HG03060 (cell line): ENCODE results near the gene JPH2.

Experiments used
- ATAC-seq: cut with Tn5 transposase; IDR thresholded peaks from one replicate; pipeline ENCODE4 v1.9.1; 2021; ENCODE audit warnings: low read depth, moderate number of reproducible peaks; ENCODE audit not compliant: unreplicated experiment

Gene JPH2

DNA sequence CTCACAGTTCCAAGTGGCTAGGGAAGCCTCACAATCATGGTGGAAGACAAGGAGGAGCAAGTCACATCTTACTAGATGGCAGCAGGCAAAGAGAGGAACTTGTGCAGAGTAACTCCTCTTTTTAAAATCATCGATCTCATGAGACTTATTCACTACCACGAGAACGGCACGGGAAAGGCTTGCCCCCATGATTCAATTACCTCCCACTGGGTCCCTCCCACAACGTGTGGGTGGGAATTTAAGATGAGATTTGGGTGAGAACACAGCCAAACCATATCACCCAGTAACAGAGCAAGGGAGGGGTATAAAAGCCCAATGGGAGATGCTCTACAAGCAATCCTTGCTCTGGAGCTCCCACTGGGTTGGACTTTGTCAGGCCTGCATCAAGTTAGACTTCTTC is 80.4 kb downstream of the JPH2 start:
- no peak for ATAC-seq

DNA sequence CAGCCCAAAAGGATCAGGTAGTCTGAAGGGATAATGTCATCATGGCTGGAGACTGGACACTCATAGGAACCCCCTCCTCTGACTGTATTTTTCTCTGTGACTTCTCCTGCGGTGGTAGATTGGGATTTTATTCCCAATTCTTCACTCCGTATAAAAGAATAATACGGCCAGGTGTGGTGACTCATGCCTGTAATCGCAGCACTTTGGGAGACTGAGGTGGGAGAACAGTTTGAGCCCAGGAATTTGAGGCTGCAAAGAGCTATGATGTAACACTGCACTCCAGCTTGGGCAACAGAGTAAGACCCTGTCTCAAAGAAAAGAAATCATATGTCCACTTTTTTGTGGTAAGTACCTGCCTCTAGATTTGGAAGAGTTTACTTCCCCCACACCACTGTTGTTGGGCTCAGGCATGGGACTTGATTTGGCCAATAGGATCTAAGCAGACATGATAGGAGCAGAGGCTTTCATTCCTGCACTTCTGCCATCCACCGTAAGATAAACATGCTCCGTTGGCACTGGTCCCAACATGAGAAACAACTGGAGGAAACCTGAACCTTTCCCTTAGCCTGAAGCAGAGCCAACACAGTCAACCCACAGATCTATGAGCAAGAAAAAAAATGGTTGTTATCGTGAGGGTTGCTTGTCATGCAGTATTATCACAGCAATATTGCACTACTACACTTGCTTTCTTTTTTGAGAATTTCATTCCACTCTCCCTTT is 82.0 kb downstream of the JPH2 start:
- ATAC-seq: no peak

DNA sequence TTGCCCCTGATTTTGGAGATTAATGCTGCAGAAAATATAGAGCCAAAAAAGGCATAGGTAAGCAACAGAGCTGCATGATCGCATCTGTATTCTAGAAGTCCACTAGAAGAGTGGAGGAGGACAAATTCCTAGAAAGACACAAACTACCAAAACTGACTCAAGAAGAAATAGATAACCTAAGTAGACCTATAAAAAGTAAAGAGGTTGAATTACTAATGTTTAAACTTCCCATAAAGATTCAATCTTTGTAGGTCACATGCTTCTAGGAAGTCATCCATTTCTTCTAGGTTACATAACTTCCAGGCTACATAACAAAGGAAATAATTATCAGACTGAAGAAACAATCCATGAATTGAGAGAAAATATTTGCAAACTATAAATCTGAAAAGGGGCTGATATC is 84.4 kb downstream of the JPH2 start:
- ATAC-seq: no peak

DNA sequence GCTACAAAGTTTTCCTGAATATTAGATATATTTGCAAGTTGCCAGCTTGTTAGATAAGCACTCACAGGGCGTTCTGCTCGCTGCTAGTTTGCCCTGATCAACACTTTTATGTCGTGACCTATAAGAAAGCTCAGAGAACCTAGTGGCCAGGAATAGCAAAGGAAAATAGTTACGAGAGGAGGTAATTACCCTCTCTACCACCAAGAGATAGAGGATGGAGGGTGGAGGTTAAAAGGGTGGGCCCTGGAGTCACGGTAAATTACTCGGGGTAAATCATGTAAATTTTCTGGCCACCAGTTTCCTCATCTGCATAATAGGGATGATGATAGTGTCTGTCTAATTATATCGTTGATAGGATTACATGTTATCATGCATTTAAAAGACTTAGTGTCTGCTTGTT is 87.2 kb downstream of the JPH2 start:
- ATAC-seq: no peak

DNA sequence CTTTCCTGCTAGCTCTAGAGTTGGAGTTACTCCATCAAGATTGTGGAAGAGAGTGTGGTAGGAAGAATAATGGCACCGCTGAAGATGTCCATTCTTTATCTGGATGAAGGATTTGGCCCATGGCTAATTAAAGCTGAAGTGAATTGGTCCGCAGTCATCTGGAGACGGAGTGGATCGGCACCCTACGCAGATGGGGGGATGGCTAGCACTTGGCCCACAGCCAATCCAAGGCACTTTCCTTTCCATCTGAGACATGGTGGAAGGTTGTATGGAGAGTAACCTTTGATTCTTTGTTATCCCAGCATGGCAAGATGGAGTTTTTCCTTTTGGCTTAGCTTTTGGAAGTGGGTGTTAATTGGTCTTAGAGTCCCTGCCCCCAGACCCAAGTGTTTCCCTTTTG is 88.3 kb downstream of the JPH2 start:
- no peak for ATAC-seq

DNA sequence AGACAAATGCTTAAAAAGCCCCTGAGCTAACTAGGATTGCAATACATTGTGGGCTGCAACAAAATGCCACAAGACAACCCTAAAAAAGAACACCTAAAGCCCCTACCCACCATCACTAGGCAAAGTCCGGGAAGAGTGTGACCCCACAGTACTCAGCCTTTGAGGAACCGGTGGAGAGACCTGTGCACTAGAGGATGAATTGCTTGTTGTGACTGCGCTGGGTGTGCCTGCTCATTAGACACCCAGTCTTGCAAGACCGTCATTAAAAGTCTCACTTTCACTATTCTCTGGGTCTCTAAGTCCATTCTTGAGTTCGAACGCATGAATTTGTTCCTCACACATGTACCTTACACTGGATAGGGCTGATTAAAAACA is 88.7 kb downstream of the JPH2 start:
- no peak for ATAC-seq

DNA sequence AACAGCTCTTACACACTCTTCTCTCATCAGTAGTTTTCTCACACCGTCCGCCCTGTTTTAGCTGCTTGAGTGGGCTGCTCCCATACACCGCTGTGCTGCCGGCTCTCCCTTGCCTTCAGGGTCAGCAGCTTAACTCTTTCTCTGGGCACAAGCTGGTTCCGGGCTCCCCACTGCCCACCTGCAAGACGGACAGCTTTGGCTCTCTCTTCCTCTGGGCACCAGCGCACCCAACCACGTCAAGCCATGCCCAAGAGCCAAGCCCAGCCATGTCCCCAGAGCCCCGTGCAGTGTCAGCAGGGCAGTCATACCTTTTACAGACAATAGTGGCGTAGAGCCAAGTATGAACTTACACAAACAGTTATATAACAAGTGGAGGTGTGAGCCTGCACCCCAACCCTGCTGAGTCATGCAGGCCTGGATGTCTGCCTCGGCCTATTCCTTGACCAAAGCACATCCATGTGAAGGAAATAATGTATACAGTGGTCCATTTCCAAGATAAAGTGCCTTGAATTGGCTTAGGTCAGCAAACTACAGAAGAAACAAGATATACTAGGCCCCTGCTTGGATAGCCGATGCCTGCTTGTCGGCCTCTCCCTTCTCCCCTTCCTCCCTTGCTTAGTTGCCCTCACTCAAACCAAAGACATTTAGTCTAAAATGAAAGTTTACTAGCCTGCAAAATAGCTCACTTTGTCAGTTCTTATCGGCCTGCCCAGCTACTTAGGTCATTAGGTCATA is 89.3 kb downstream of the JPH2 start:
- ATAC-seq: no peak

DNA sequence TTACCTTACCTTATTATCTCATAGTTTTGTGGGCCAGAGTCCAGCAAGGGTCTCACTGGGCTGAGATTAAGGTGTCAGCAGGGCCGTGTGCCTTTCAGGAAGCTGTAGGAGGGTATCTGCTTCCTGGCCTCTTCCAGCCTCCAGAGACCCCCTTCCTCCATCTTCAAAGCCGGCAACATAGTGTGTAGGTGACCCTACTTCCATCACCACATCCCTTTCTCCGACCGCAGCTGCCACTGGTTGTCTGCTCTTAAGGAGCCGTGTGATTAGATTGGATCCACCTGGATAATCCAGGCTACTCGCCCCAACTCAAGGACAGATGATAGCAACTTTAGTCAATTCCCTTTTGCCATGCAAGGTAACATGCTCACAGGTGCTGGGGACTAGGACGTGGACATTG is 91.2 kb downstream of the JPH2 start:
- no peak for ATAC-seq

DNA sequence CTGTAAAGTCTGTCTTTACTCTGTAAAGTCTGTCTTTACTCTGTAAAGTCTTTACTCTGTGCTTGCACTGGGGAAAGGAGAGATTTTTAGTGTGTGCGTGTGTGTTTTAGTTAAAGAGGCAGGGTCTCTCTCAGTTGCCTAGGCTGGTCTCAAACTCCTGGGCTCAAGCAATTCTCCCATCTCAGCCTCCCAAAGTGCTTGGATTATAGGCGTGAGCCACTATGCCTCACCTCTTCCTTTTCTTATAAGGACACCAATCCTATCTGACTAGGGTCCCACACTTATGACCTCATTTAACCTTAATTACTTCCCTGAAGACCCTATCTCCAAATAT is 93.8 kb downstream of the JPH2 start:
- ATAC-seq: no peak

DNA sequence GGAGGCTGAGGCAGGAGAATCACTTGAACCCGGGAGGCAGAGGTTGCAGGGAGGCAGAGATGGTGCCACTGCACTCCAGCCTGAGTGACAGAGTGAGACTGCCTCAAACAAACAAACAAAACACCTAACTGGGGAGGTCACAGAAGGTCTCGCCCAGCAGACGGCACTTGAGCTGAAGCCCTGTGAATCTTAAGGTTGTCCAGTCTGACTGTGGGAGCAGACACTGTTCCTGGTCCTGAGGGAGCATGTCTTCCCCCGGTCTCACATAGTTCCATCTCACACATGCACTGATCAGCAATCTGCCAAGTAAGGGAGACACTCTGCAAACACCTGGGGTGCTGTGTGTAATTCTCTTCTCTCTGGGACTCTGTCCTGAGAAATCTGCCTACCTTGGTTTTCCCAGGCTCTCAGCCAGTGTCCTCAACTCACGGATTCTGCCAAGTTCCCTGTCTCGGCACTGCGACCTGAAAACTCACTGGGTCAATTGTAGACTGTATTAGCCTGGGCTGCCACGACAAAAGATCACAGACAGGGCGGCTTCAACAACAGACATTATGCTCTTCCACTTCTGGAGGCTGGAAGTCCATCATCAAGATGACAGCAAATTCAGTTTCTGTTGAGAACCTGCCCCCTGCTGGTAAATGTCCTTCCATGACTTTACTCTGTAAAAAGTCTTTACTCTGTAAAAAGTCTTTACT is 94.3 kb downstream of the JPH2 start:
- no peak for ATAC-seq

DNA sequence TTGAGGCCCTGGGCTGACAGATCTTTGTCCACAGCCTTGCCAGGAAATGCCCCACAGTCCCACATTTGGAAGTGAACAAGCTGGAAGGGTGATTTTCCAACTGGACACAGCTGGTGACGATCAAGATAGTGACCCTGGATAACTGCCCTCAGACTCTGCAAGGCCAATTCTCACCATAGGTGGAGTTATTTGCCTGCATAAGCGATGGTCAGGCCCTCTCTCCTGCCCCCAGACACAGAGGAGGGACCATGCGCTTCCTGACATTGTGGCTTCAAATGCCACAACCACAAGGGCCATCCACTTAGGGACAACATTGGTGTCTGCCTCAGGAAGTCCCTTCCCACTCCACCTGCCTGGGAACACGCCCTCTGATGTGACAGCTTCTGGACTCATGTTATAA is 96.0 kb downstream of the JPH2 start:
- no peak for ATAC-seq

DNA sequence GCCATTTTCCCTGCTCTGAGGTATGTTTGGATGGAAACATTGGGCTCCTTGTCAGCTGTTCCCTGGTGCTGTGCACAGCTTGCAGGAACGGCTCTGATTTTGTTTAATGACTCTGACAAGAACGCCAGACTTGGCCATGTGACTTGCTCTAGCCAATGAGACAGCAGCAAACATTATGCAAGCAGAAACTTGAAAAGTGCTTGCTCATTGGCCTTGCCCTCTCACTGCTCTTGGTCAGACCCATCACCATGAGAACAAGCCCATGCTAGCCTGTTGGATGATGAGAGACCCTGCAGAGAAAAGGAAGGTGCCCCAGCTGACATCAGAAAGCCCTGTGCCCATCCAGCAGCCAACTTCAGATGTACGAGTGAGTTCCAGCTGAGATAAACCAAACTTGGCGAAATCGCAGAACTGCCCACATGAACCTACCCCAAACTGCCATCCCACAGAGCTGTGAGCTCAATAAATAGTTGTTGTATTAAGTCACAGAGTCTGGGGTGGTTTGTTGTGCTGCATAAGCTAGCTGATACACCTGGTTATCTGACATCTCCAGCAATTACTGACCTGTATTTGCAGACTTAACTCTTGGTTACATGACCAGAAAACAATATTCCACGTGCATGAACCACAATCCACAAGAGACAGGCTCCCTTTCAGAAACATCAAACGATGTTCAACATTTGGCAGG is 96.9 kb downstream of the JPH2 start:
- ATAC-seq: no peak

DNA sequence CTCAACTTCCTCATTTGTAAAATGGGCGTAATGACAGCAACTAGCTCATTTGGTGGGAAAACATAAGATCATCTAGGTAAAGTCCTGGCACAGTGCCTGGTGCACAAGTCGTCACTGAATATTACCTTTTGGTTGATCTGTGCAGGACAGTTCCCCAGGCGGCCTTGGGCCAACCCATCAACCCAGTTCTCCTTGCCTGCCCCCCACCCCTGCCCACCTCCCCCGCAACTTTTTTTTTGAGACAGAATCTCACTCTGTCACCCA is 99.2 kb downstream of the JPH2 start:
- no peak for ATAC-seq

DNA sequence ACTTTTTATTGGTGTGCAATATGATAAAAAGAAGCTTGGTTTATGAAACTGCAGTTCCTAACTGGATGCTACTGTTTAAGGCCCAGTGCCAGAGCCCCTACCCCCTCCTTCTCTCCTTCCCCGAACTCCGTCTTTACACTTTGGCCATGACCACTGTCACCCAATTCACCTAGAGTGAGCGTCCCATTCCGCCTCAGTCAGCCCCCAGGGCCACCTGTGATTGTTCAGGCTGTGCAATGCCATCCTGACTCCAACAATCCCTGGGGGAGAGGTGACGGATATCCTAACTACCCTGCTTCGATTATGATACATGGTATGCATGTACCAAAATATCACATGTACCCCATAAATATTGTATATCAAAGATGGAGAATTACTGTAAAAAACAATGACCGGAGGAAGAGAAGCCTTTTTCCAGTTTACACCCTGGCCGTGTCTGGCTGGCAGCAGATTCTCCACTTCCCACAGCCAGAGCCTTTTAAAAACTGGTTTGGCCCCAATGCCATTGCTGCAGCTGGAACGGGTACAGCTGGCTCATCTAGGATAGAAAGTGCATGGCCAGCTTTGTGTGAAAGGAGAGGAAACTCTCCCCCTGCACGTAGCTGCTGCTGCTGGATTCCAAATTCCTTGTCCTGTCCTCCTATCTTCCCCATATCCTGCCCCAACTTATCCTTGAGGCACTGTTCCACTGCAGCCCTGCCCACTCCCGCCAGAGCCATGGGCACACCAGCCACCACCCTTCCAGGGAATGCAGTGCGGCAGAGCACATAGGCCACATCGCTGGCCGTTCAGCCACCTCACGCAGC is 99.7 kb downstream of the JPH2 start:
- no peak for ATAC-seq

DNA sequence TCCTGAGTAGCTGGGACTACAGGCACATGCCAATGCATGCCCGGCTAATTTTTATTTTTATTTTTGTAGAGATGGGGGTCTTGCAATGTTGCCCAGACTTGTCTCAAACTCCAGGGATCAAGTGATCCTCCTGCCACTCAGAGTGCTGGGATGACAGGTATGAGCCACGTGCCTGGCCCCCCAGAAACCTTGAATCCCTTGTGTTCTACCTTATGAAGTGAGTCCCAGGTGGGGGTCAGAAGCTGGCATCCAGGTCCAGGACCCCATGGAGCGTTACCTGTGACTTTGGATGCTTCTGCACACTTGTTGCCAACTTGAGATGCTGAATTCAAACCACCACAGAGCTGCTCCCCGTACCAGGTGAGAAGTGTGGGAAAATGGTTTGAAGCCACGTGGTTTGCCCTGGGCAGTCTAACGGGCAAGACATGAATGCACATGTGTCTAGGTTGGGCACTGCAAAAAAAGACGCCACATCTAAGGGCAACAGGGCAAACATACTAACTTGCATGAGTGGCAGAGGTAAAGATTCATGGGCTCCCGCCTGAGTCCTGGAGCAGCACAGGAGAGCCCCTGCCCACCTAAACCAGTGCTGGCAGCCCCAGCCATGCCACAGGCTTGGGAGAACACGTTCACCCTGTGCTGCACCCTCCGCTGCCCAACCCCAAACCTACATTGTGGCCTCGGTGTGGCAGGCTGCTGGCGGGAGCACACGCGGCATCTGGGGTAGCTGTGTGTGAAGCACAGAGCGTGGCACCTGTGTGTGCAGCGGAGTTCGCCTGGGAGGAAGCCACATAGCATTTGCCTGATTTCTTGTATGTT is 101.2 kb downstream of the JPH2 start:
- no peak for ATAC-seq

DNA sequence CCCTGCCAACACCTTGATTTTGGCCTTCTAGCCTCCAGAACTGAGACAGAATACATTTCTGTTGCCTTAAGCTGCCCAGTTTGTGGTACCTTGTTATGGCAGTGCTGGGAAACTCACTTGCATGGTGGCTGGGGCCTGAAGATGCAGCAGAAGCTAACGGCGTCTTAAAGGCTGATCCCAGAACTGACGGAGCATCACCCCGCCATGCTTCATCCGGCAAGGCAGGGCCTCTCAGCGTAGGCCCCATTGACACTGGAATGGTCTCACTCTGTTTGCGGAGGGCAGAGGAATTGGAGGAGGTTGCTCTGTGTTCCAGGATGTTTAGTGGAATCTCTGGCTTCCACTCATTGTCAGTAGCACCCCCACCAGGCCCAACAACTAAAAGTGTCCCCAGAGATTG is 102.1 kb downstream of the JPH2 start:
- ATAC-seq: no peak

DNA sequence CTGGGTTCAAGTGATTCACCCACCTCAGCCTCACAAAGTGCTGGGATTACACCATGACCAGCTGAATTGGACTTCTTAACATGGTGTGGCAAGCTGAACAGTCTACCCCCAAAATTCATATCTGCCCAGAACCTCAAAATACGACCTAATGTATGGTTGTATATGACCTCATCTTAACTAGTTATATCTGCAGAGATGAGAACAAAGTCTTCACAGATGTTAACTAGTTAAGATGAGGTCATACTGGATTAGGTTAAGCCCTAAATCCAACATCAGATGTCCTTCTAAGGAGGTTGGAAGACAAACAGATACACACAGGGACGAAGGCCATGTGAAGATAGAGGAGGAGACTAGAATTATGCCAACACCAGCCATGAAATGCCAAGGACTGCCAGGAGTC is 102.5 kb downstream of the JPH2 start:
- no peak for ATAC-seq

DNA sequence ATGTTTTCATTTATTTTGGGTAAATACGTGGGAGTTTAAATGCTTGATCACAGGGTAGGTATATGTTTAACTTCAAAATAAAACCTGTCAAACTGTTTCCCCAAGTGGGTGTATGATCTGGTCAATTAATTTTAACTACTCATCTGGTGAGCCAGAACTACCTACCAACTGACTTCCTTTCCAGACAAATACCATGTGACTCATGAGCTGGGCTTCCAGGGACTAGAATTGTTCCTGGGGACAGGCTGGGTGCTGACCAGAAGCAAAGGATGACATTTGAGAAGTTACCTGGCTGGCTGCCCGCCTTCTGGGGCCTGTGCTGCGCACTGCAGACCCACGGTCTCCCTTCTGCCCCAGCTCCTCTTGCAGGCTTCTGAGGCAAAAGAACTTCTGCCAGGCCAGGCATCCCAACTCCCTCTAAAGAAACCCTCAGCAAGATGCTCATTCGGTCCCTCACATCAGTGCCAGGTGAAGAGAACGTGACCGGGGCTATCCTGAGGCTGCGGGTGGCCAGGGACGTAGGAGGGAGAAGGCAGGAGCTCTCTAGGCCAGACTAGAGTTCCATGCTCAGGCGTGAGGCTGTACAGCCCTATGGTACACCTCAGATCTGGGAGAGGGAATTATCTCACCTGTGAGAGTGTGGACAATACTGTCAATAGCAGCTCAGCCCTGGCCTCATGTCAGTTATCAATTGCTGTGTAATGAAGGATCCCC is 103.6 kb downstream of the JPH2 start:
- ATAC-seq: no peak

DNA sequence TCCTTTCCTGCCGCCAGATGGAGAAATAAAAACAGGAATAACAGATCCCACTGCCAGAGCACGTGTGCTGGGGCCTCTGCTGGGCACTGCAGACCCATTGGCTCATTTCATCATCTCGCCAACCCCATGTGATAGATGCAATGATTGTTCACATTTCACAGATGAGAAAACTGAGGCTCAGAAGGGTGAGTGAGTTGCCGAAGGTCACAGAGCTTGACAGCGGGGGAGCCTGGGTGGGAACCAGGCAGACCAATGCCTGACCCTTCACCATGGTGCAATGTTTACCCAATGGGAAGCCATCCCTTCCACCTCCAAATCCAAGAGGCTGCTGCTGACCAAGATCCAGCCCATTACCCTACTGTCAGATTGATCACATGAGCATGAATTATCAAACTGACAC is 105.1 kb downstream of the JPH2 start:
- ATAC-seq: no peak
